Embryonic facial prominence (tissue), 1 donor: Measurements from ENCODE around the gene P4HTM.
"Not testable (repeated sequence)": the region's sequence is repeated elsewhere in the genome, so short reads cannot be mapped to it uniquely, and the experiment has no call there.

Source experiments
- DNase-seq: peaks from one replicate; pipeline ENCODE4 v3.0.0-alpha.2; 2016; ENCODE audit errors: extremely low spot score

Gene P4HTM

GRCh38 chr3:49008627-49009026, 18.6 kb downstream of the P4HTM start:
- not testable (repeated sequence) for DNase-seq

DNA sequence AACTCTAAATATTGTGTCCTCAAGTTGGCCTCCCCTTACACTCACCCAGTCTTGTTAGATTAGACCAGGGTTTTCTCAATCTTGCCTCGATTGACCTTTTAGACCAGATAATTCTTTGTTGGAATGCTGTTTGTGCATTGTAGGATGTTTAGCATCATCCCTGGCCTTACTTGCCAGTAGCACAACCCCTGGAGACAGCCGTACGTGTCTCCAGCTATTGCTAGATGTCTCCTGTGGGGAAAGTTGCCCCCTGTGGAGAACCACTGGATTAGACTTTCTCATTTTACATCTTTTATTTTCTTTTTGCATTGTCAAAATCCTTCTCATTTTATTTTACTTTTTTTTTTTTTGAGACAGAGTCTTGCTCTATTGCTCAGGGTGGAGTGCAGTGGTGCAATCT, 19.4 kb downstream of the P4HTM start:
- DNase-seq, result no peak

GRCh38 chr3:49012441-49013017, 22.5 kb downstream of the P4HTM start:
- DNase-seq, result no peak

- DNase-seq, result no peak
Measured at GRCh38 chr3:49013113-49013737, 23.2 kb downstream of the P4HTM start.

DNA sequence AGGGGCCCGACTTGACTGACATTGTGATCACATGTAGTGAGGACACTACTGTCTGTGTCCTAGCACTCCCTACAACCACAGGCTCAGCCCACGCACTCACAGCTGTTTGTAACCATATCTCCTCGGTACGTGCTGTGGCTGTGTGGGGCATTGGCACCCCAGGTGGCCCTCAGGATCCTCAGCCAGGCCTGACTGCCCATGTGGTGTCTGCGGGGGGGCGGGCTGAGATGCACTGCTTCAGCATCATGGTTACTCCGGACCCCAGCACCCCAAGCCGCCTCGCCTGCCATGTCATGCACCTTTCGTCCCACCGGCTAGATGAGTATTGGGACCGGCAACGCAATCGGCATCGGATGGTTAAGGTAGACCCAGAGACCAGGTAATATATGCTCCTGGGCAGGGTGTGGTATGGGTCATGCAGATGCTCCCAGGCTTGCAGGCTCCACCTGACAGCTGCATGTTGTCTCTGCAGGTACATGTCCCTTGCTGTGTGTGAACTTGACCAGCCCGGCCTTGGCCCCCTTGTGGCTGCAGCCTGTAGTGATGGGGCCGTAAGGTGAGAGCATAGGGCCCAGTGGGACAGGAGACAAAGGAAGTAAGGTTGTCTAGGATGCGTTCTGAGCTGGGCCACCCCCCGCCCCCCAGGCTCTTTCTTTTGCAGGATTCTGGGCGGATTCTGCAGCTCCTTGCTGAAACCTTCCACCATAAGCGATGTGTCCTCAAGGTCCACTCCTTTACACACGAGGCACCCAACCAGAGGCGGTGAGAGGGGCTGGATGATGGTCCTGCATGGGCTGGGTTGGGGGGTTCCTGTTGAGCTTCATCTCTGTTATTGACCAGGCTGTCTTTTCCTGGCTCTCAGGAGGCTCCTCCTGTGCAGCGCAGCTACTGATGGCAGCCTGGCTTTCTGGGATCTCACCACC, 24.0 kb downstream of the P4HTM start:
- DNase-seq, result no peak

DNA sequence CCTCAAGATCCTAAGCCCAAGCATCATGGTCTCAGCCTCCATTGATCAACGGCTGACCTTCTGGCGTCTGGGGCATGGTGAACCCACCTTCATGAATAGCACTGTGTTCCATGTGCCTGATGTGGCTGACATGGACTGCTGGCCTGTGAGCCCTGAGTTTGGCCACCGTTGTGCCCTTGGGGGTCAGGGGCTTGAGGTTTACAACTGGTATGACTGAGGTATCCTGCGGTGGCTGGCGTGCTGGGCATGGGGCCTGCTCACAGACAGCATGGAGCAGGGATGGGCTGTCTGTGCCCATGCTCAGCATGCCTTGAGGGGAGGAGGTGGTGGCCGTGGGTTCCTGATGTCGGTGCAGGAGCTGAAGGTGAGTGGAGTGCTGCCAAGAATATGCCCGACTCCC, 25.0 kb downstream of the P4HTM start:
- no peak for DNase-seq

GRCh38 chr3:49015765-49016164, 25.7 kb downstream of the P4HTM start:
- no peak for DNase-seq

GRCh38 chr3:49016414-49017228, 26.6 kb downstream of the P4HTM start:
- no peak for DNase-seq

GRCh38 chr3:49017229-49017970, 27.4 kb downstream of the P4HTM start:
- DNase-seq, result no peak

DNA sequence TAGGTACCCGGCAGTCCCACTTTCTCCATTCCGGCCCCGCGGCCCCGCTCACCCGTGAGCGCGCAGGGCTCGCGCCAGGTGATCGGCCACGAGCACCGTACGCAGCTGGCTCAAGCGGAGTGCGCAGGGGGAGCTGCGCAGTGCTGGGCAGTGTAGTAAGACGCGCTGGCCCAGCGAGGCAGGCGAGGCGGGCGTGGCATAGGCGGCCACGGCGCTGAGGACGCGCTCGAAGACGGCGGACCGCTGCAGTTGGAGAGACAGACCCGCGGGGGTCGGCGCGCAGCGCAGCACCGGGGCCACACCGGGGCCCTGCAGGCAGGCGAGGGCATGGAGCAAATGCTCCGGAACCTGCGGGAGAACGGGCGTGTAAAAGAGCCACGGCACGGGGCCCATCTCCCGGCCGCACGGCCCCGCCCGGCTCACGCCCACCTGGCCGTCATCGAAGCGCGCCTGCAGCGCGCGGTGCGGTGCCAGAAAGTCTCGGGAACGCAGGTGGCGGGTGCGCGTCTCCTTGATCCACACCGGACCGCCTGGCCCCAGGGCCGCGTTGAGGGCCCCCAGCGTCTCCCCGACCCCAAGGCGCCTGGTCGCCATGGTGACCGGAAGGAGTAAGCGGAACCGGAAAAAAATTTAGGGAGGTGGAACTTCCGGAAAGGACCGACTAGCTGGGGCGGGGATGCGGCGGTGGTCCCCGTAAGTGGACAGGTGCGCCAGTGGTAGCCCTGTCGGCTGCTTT, 28.1 kb downstream of the P4HTM start, which contains the start of gene DALRD3:
Gene DALRD3 (minus strand): TSS at position 610 of the 736 bp plus-strand sequence. CDS start 16 bp downstream, at position 594.
- no peak for DNase-seq

DNA sequence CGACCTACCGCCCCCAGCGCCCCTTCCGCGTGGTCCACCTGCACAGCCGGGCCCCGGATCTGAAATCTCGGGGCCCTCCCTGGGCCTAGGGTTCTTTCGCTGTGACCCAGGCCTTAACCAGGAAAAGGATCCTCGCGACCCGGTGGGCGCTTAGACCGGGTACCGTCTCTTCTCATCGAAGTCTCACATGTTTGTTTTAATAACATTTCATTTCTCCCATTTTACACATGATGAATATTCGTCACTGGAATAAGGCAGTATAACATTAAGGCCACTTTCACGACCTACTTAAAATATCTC, 28.6 kb downstream of the P4HTM start:
- DNase-seq, result no peak

GRCh38 chr3:49019941-49020329, 29.9 kb downstream of the P4HTM start:
- DNase-seq, result no peak

- DNase-seq, result no peak
Measured at GRCh38 chr3:49020330-49021212, 30.5 kb downstream of the P4HTM start.

DNA sequence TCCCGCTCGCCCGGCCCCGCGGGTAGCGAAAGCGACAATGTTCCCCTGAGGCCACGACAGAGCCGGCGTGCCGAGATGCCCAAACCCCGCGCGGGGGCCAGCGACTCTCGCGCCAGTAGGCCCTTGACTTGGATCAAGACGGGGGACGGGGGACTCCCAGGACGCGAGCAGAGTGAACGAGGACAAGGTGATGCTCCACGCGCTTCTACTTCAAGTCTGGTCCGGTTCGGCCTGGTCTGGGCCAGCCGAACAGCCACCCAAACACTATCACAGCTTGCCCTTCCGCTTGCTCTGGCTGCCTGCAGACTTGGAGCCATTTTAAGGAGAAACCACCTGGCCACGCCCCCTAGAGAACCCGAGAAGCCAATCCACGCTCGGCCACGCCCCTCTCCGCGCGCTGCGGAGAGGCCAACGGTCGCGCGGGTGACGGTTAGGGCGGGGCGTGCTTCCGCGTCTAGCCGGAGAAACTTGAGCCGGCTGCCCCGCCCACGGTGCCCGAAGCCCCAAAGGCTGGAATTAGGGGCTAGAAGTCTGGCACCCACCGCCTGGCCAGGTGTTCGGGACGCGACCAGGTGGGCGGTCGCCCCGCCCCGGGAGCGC, 31.3 kb downstream of the P4HTM start:
- peak; percentile 94 for DNase-seq

DNA sequence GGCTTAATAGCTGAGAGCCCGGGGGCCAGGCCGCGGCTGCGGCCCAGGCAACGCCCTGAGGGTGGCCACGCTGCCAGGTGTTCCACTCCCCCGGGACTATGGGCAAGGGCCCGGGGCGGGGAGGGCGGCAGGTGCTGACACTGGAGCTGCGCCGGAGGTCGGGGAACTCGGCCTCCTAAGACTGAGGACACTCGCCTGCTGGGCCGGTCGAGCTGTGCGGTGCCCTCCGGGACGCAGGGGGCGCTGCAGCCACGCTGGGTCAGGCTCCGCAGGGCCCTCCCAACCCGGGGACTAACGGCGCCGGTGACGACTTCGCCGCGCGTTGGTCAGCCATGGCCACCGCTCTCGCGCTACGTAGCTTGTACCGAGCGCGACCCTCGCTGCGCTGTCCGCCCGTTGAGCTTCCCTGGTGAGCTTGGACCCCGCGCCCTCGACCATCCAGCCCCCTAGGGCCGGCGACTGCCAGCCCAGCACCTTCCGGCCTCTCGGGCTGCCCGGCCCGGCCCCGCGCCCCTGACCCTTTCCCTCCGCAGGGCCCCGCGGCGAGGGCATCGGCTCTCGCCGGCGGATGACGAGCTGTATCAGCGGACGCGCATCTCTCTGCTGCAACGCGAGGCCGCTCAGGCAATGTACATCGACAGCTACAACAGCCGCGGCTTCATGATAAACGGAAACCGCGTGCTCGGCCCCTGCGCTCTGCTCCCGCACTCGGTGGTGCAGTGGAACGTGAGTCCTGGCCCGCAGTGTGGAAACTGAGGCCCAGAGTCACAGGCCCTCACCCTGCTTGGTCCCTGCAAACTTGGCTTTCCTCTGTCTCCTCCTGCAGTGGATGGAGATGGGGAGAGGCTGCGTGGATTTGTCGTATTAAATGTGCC, 32.0 kb downstream of the P4HTM start, which contains the start of gene NDUFAF3:
Gene NDUFAF3 (plus strand): TSS at position 309 of the 875 bp plus-strand sequence. CDS start 24 bp downstream, at position 333.
- peak; percentile 69 for DNase-seq

GRCh38 chr3:49022688-49023171, 32.7 kb downstream of the P4HTM start:
- no peak for DNase-seq

DNA sequence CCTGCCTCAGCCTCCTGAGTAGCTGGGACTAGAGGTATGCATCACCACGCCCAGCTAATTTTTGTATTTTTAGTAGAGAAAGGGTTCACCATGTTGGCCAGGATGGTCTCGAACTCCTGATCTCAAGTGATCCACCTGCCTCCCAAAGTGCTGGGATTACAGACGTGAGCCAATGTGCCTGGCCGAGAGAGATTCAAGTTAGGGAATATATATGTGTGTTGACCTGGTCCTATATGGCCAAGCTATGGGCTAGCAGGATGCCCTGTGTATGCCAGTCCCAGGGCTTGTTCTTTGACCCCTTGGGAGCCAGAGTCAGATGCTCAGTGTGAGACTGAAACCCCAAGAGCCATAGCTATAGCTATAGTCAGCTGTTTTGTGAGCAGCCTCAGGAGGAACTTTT, 33.7 kb downstream of the P4HTM start:
- no peak for DNase-seq

GRCh38 chr3:49024449-49024848, 34.4 kb downstream of the P4HTM start:
- DNase-seq, result no peak
